H1 (cell line): Measurements from ENCODE around the gene STX11. TPM values are rescaled to one million over a fixed set of nuclear protein-coding genes. Genes with fewer than 3 reads are reported as not detected.

Experiments
- CTCF ChIA-PET: fragments of 300-600 bp; sonication (Branson Sonifier 250); formaldehyde crosslinking; loops from one replicate; lab custom pipeline; 2021; ENCODE audit not compliant: partially characterized antibody; lab: Charles Lee
- POLR2A ChIA-PET: fragments of 300-600 bp; sonication (Branson Sonifier 250); formaldehyde crosslinking; loops from one replicate; lab custom pipeline; 2021; ENCODE audit warnings: inconsistent platforms; ENCODE audit not compliant: partially characterized antibody; lab: Charles Lee
- DNase-seq, 2 experiments: peaks; one replicate each; pipeline versions ENCODE4 v3.0.0 to v3.0.0-alpha.2; 2010 to 2022; ENCODE audit warnings: low spot score in 2 of 2, low read depth in 1 of 2, mixed read lengths in 1 of 2
- FAIRE-seq: peaks from 2 replicates; lab custom pipeline; 2011; peaks lifted over from hg19 to GRCh38; lab: Jason Lieb, UNC
- H2AFZ ChIP-seq: 2 replicates; pipeline ENCODE4 v1.8.1; 2012; ENCODE audit warnings: low read length, inconsistent platforms
- H2AK5ac ChIP-seq: 2 replicates; pipeline ENCODE4 v1.6.1; 2013; ENCODE audit warnings: low read depth, low read length
- H2BK120ac ChIP-seq: replicated peaks from 2 replicates; pipeline ENCODE3; 2013; ENCODE audit warnings: low read depth, low read length, inconsistent platforms
- H2BK12ac ChIP-seq: 2 replicates; pipeline ENCODE4 v1.6.1; 2013; ENCODE audit warnings: low read depth, low read length
- H2BK15ac ChIP-seq: 2 replicates; pipeline ENCODE4 v1.6.1; 2013; ENCODE audit warnings: low read length
- H2BK20ac ChIP-seq: 2 replicates; pipeline ENCODE4 v1.6.1; 2013; ENCODE audit warnings: low read length
- H2BK5ac ChIP-seq: 2 replicates; pipeline ENCODE4 v1.6.1; 2013; ENCODE audit warnings: low read depth, low read length
- H3K14ac ChIP-seq: 2 replicates; pipeline ENCODE4 v1.6.1; 2013; ENCODE audit warnings: inconsistent platforms; ENCODE audit not compliant: insufficient read length
- H3K18ac ChIP-seq: 2 replicates; pipeline ENCODE4 v1.6.1; 2013; ENCODE audit warnings: low read length; ENCODE audit errors: extremely low read depth
- H3K23ac ChIP-seq: 2 replicates; pipeline ENCODE4 v1.6.1; 2013; ENCODE audit warnings: inconsistent platforms; ENCODE audit not compliant: insufficient read length
- H3K23me2 ChIP-seq: 2 replicates; pipeline ENCODE4 v1.6.1; 2013; ENCODE audit warnings: low read depth, low read length
- H3K27ac ChIP-seq: 2 replicates; pipeline ENCODE4 v1.6.1; 2011; ENCODE audit warnings: low read depth, low read length, inconsistent platforms
- H3K27me3 ChIP-seq, 4 experiments: replicated peaks in 1 of 4; 1 replicate in 1 of 4; 2 replicates in 3 of 4; pipeline versions ENCODE4 v1.6.1 to v1.8.1; 2011 to 2013; ENCODE audit warnings: low read length in 3 of 4, mild to moderate bottlenecking in 3 of 4, inconsistent platforms in 2 of 4, mixed read lengths in 2 of 4, moderate library complexity in 1 of 4; ENCODE audit not compliant: control insufficient read depth in 3 of 4, insufficient read depth in 3 of 4; ENCODE audit errors: extremely low read depth in 1 of 4
- H3K36me3 ChIP-seq, 4 experiments: 2 replicates each; pipeline versions ENCODE4 v1.6.1 to v1.8.1; 2011 to 2013; ENCODE audit warnings: mild to moderate bottlenecking in 4 of 4, low read length in 3 of 4, moderate library complexity in 2 of 4, control low read depth in 1 of 4, inconsistent platforms in 1 of 4; ENCODE audit not compliant: insufficient read depth in 4 of 4, control insufficient read depth in 2 of 4
- H3K4ac ChIP-seq: replicated peaks from 2 replicates; pipeline ENCODE3; 2013; ENCODE audit warnings: low read length, low read depth, mixed read lengths, inconsistent platforms; ENCODE audit not compliant: insufficient read length
- H3K4me1 ChIP-seq, 4 experiments: replicated peaks in 1 of 4; 1 replicate in 1 of 4; 2 replicates in 3 of 4; pipeline versions ENCODE4 v1.6.1 to v1.8.1; 2011 to 2013; ENCODE audit warnings: low read length in 3 of 4, inconsistent platforms in 2 of 4, mixed read lengths in 1 of 4; ENCODE audit not compliant: insufficient read depth in 4 of 4, control insufficient read depth in 3 of 4
- H3K4me2 ChIP-seq, 2 experiments: 2 replicates each; pipeline versions ENCODE4 v1.6.1 to v1.8.1; 2011 to 2013; ENCODE audit warnings: low read depth in 2 of 2, low read length in 2 of 2, control low read depth in 1 of 2, inconsistent platforms in 1 of 2, mild to moderate bottlenecking in 1 of 2; ENCODE audit not compliant: insufficient read depth in 1 of 2
- H3K4me3 ChIP-seq, 4 experiments: fragments of 200-600, 300-600 bp in 1 of 4; sonication (generic), shearing (Covaris generic), sonication (Bioruptor Twin) in 1 of 4; 2 replicates each; pipeline versions ENCODE4 v1.5.1 to v1.8.1; 2011 to 2016; ENCODE audit warnings: low read length in 4 of 4, low read depth in 3 of 4, control low read depth in 2 of 4, inconsistent platforms in 2 of 4, mild to moderate bottlenecking in 2 of 4, mixed read lengths in 1 of 4, moderate library complexity in 1 of 4; ENCODE audit not compliant: insufficient read depth in 2 of 4; ENCODE audit errors: extremely low read depth in 1 of 4
- H3K56ac ChIP-seq: replicated peaks from 2 replicates; pipeline ENCODE3; 2013; ENCODE audit warnings: low read depth, mild to moderate bottlenecking, mixed read lengths, low read length, inconsistent platforms; ENCODE audit not compliant: insufficient read length
- H3K79me1 ChIP-seq: 2 replicates; pipeline ENCODE4 v1.6.1; 2013; ENCODE audit warnings: low read depth, low read length, control low read depth
- H3K79me2 ChIP-seq, 2 experiments: 2 replicates each; pipeline versions ENCODE4 v1.6.1 to v1.8.1; 2012 to 2013; ENCODE audit warnings: low read length in 2 of 2, mild to moderate bottlenecking in 2 of 2, inconsistent platforms in 1 of 2; ENCODE audit not compliant: insufficient read depth in 2 of 2, control insufficient read depth in 1 of 2
- H3K9ac ChIP-seq, 4 experiments: replicated peaks in 1 of 4; 1 replicate in 1 of 4; 2 replicates in 3 of 4; pipeline versions ENCODE4 v1.6.1 to v1.8.1; 2011 to 2013; ENCODE audit warnings: low read depth in 3 of 4, low read length in 3 of 4, control low read depth in 2 of 4, mild to moderate bottlenecking in 2 of 4, moderate library complexity in 2 of 4, inconsistent platforms in 1 of 4; ENCODE audit errors: extremely low read depth in 1 of 4
- H3K9me3 ChIP-seq, 2 experiments: 2 replicates each; pipeline versions ENCODE4 v1.6.1 to v1.8.1; 2012 to 2013; ENCODE audit warnings: mild to moderate bottlenecking in 2 of 2, moderate library complexity in 2 of 2, control low read depth in 1 of 2, inconsistent platforms in 1 of 2, low read depth in 1 of 2, low read length in 1 of 2, mixed read lengths in 1 of 2; ENCODE audit not compliant: insufficient read depth in 2 of 2
- H4K20me1 ChIP-seq, 2 experiments: replicated peaks in 1 of 2; 2 replicates each; pipeline versions ENCODE3 to v1.8.1; 2011 to 2013; ENCODE audit warnings: inconsistent platforms in 2 of 2, low read length in 2 of 2, mild to moderate bottlenecking in 1 of 2; ENCODE audit not compliant: insufficient read depth in 2 of 2, control insufficient read depth in 1 of 2
- H4K5ac ChIP-seq: 2 replicates; pipeline ENCODE4 v1.6.1; 2013; ENCODE audit warnings: low read length, low read depth, mixed read lengths, inconsistent platforms; ENCODE audit not compliant: insufficient read length
- H4K8ac ChIP-seq: 2 replicates; pipeline ENCODE4 v1.8.0; 2013; ENCODE audit warnings: mild to moderate bottlenecking, moderate library complexity, low read length, inconsistent platforms; ENCODE audit not compliant: insufficient read depth; ENCODE audit errors: extremely low read depth
- H4K91ac ChIP-seq: replicated peaks from 2 replicates; pipeline ENCODE3; 2013; ENCODE audit warnings: low read length, mixed read lengths, inconsistent platforms; ENCODE audit not compliant: insufficient read length
- ASH2L ChIP-seq: fragments of 200-600, 300-600 bp; sonication (generic); IDR thresholded peaks from one replicate; pipeline ENCODE4 v1.7.1; 2017; ENCODE audit warnings: low read length
- POLR2AphosphoS5 ChIP-seq: IDR thresholded peaks from 2 replicates; pipeline ENCODE4 v1.6.1; 2011; ENCODE audit warnings: low read depth, low read length
- RBBP5 ChIP-seq: IDR thresholded peaks from 2 replicates; pipeline ENCODE4 v1.7.1; 2012; ENCODE audit warnings: low read depth, mild to moderate bottlenecking, inconsistent platforms, low read length, moderate library complexity, borderline replicate concordance
- WGBS, 2 experiments: shearing (Covaris generic) in 1 of 2; methylation state at CpG; one replicate each; pipeline versions ENCODE4 v1.1.6 to v1.1.7; 2013 to 2015; ENCODE audit warnings: low lambda C conversion rate in 2 of 2, mixed read lengths in 2 of 2, inconsistent platforms in 1 of 2, low coverage in 1 of 2, missing lambda C conversion rate in 1 of 2; ENCODE audit not compliant: insufficient replicate concordance in 2 of 2, insufficient coverage in 1 of 2, insufficient read length in 1 of 2; ENCODE audit errors: extremely low coverage in 1 of 2, missing lambda C conversion rate in 1 of 2; 5-methylcytosine and 5-hydroxymethylcytosine counted together
- polyA plus RNA-seq, 7 experiments: library from polyadenylated mRNA; depleted of rRNA in 3 of 7; stranded (reverse) in 5 of 7; unstranded in 2 of 7; fragments of >200 nt in 5 of 7; fragments of 200-250 nt in 2 of 7; gene quantifications; 1 replicate in 5 of 7; 2 replicates in 1 of 7; 4 replicates in 1 of 7; pipeline versions ENCODE4 v1.2.1 to v1.2.3, GENCODE V29; 2011 to 2013; ENCODE audit warnings: missing spikeins in 2 of 7, mixed read lengths in 2 of 7
- total RNA-seq: library from RNA; stranded (reverse); fragmentation: NEBNext Ultra II Directional; extraction: Animal tissue kit (Norgen Biotek cat#: 25700); gene quantifications from 2 replicates; pipeline ENCODE4 v1.2.1, GENCODE V29; 2021

The STX11 gene
- total and polyA plus RNA-seq, 2 of the 8 experiments (the other 6 are each of a cell fraction or from before 2014, with no cell fraction given) = 0.15 to 0.34 TPM

DNA sequence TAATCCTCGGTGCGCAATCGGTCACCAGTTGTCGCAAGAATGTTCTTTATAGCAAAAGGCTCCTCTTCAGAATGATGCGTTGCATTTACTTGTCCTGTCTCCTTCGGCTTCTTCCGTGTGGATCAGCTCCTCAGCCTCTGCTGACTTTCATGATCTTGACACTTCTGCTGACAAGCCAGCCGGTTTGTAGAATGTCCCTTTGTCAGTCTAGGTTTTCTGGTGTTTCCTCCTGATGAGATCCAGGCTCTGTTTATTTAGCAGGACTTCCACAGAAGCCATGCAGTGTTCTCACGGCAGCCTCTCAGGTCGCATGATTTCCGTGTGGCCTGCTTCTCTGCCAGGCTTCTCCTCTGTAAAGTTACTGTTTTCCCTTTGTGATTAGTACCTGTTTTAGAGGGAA lies 66.9 kb downstream of the STX11 start:
- Histone ChIP-seq H3K4ac (no peak overlapping the region), H3K18ac (no peak overlapping the region), H3K4me1 (peaks cover 2 to 9% (median 7%) of the 10 kb centered on the region in 4 experiments; a peak in 6 of 7 replicates), H3K23me2 (peaks cover 4% of the 10 kb centered on the region), H4K20me1 (no peaks in the 10 kb centered on the region), H4K91ac (no peak overlapping the region), H3K27me3 (no peaks in the 10 kb centered on the region), H3K9me3 (no peaks in the 10 kb centered on the region), H2BK15ac (no peak overlapping the region), H4K5ac (no peak overlapping the region), H3K14ac (no peak overlapping the region), H2BK120ac (no peak overlapping the region), H4K8ac (no peak overlapping the region), H3K4me2 (peak overlapping the region; percentile 60 to 70; a peak in 2 of 4 replicates), H3K27ac (no peak overlapping the region), H3K23ac (no peak overlapping the region), H3K56ac (no peak overlapping the region), H3K4me3 (peak overlapping the region in 3 of 4 experiments; percentile 60 to 79 (median 72); a peak in 3 of 8 replicates), H3K9ac (no peak overlapping the region), H2BK12ac (no peak overlapping the region), H3K36me3 (no peaks in the 10 kb centered on the region), H2BK5ac (no peak overlapping the region), H2BK20ac (no peak overlapping the region), H2AFZ (peak overlapping the region; percentile 35; the same call in 1 of the 2 replicates), H3K79me2 (no peaks in the 10 kb centered on the region), H3K79me1 (no peaks in the 10 kb centered on the region), H2AK5ac (no peak overlapping the region)
- DNase-seq (no peak), FAIRE-seq (no peak)
- 80% methylated on average over 11 of the region's 11 CpGs; no CpG with 5 or more reads in 1 of the 2 experiments for WGBS, 2 experiments
- CTCF ChIA-PET = interaction anchor here (0.8 to 3.7 kb wide), 15 partner anchors 11 to 119 kb away, joined by 3 to 33 read pairs (median 4); no protein-coding TSS in a partner anchor
- POLR2A ChIA-PET = interaction anchor here (0.9 to 1.4 kb wide), 3 partner anchors 12 to 68 kb away, joined by 3 to 6 read pairs (median 3); partner anchors contain the start of gene UTRN
- TF ChIP-seq RBBP5 (no peak), ASH2L (no peak), POLR2AphosphoS5 (no peak)
